Tibial artery (tissue), 4 donors: Measurements from ENCODE around the gene SERPINC1.

ENCODE experiments used
- DNase-seq, 2 donors: peaks; one replicate each; pipeline ENCODE4 v3.0.0-alpha.2; 2019
- H3K27ac ChIP-seq, 2 donors: fragments of 200-600 bp; sonication (generic) in 1 of 2; 1 replicate in 1 of 2; 2 replicates in 1 of 2; pipeline ENCODE4 v1.5.1; 2018 to 2019; ENCODE audit warnings: mild to moderate bottlenecking in 1 of 2
- H3K27me3 ChIP-seq, 2 donors: fragments of 200-600 bp; sonication (generic) in 1 of 2; one replicate each; pipeline versions ENCODE4 v1.5.1 to v1.6.0; 2016 to 2019
- H3K36me3 ChIP-seq, 3 donors: fragments of 200-600 bp; sonication (generic) in 2 of 3; one replicate each; pipeline ENCODE4 v1.5.1; 2016 to 2019; ENCODE audit warnings: mild to moderate bottlenecking in 2 of 3
- H3K4me1 ChIP-seq, 4 donors: fragments of 200-600 bp; sonication (generic) in 2 of 4; 1 replicate in 3 of 4; 2 replicates in 1 of 4; pipeline ENCODE4 v1.5.1; 2016 to 2019
- H3K4me3 ChIP-seq, 2 donors: fragments of 200-600 bp; sonication (generic) in 1 of 2; 1 replicate in 1 of 2; 2 replicates in 1 of 2; pipeline ENCODE4 v1.5.1; 2018 to 2019; ENCODE audit warnings: mild to moderate bottlenecking in 2 of 2
- H3K9me3 ChIP-seq, 3 donors: fragments of 200-600 bp; sonication (generic) in 1 of 3; one replicate each; pipeline ENCODE4 v1.5.1; 2016 to 2019
- CTCF ChIP-seq, 2 experiments: fragments of 200-600 bp in 1 of 2; fragments of 450-650 bp in 1 of 2; IDR thresholded peaks; one replicate each; pipeline ENCODE4 v1.5.1; 2017 to 2019; ENCODE audit warnings: antibody characterized with exemption in 2 of 2, mild to moderate bottlenecking in 1 of 2, moderate library complexity in 1 of 2
- intact Hi-C: fragments of 100-400 bp; cut with DNase I; formaldehyde crosslinking; loops from one replicate; pipeline ENCODE4 v1.15.0; 2023; ENCODE audit warnings: low total_unique reads

SERPINC1 gene

GRCh38 chr1:173903827-173904531, 13.1 kb downstream of the SERPINC1 start:
- intact Hi-C loops = no loop called here
- no peak overlapping the region for H3K27ac ChIP-seq

GRCh38 chr1:173900992-173901391, 16.1 kb downstream of the SERPINC1 start:
- DNase-seq = no peak
- H3K4me3 ChIP-seq = no peak overlapping the region
- no peaks in the 10 kb centered on the region for H3K4me1 ChIP-seq
- H3K27me3 ChIP-seq = no peaks in the 10 kb centered on the region
- no peak overlapping the region for H3K27ac ChIP-seq
- no peak for TF ChIP-seq CTCF (IDR thresholded peaks at IDR 0.05)
- intact Hi-C loops = no loop called here
- H3K36me3 ChIP-seq = peaks cover 0 to 4% (median 0%) of the 10 kb centered on the region in 3 donors
- no peaks in the 10 kb centered on the region for H3K9me3 ChIP-seq

More at GRCh38 chr1:173903827-173904531, 13.1 kb downstream of the SERPINC1 start:
- Histone ChIP-seq H3K36me3 (peaks cover 0 to 8% (median 4%) of the 10 kb centered on the region in 3 donors), H3K4me3 (no peak overlapping the region), H3K4me1 (no peaks in the 10 kb centered on the region), H3K9me3 (no peaks in the 10 kb centered on the region), H3K27me3 (no peaks in the 10 kb centered on the region)
- DNase-seq = no peak
- no peak for TF ChIP-seq CTCF (IDR thresholded peaks at IDR 0.05)

GRCh38 chr1:173900427-173900826, 16.7 kb downstream of the SERPINC1 start:
- TF ChIP-seq CTCF (IDR thresholded peaks at IDR 0.05) = no peak
- intact Hi-C loops = no loop called here
- H3K4me3 ChIP-seq = no peak overlapping the region
- no peaks in the 10 kb centered on the region for H3K4me1 ChIP-seq
- H3K27ac ChIP-seq = no peak overlapping the region
- no peaks in the 10 kb centered on the region for H3K27me3 ChIP-seq
- no peaks in the 10 kb centered on the region for H3K9me3 ChIP-seq
- no peak for DNase-seq
- peaks cover 0 to 5% (median 0%) of the 10 kb centered on the region in 3 donors for H3K36me3 ChIP-seq

GRCh38 chr1:173894189-173894588, 22.9 kb downstream of the SERPINC1 start:
- Histone ChIP-seq H3K4me3 (no peak overlapping the region), H3K9me3 (no peaks in the 10 kb centered on the region), H3K4me1 (no peaks in the 10 kb centered on the region), H3K36me3 (peaks cover 0 to 20% (median 0%) of the 10 kb centered on the region in 3 donors), H3K27me3 (no peaks in the 10 kb centered on the region), H3K27ac (no peak overlapping the region)
- DNase-seq = no peak
- no peak for TF ChIP-seq CTCF (IDR thresholded peaks at IDR 0.05)
- intact Hi-C loops = no loop called here

GRCh38 chr1:173893611-173894010, 23.5 kb downstream of the SERPINC1 start:
- Histone ChIP-seq H3K27me3 (no peaks in the 10 kb centered on the region), H3K36me3 (peaks cover 0 to 24% (median 0%) of the 10 kb centered on the region in 3 donors), H3K9me3 (no peaks in the 10 kb centered on the region), H3K4me3 (no peak overlapping the region), H3K27ac (no peak overlapping the region), H3K4me1 (no peaks in the 10 kb centered on the region)
- TF ChIP-seq CTCF (IDR thresholded peaks at IDR 0.05) = no peak
- intact Hi-C loops = no loop called here
- no peak for DNase-seq
